UCSD-AML1 (cell line): ENCODE results near the gene RPS6KA5.
"Not testable (repeated sequence)": the region's sequence is repeated elsewhere in the genome, so short reads cannot be mapped to it uniquely, and the experiment has no call there.

ENCODE experiments used
- DNase-seq: peaks from one replicate; lab custom pipeline; 2025; ENCODE audit not compliant: unreplicated experiment; lab: John Stamatoyannopoulos, UW

The RPS6KA5 gene

GRCh38 chr14:91029456-91030217, 30.8 kb downstream of the RPS6KA5 start:
- no peak for DNase-seq

- DNase-seq, result no peak
These were observed 32.9 kb downstream of the RPS6KA5 start for GRCh38 chr14:91027561-91027960.

DNA sequence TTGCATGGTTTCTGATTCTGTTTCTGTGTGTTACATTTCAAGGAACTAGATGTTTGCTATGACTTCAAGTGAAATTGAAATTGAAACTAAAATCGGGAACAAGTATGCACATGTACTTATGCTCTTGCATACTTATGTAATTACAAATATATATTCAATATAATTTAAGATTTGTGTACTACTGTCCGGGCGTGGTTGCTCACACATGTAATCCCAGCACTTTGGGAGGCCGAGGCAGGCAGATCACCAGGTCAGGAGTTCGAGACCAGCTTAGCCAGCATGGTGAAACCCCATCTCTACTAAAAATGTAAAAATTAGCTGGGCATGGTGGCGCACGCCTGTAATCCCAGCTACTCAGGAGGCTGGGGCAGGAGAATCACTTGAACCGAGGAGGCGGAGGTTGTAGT, 37.8 kb downstream of the RPS6KA5 start:
- DNase-seq, result not testable (repeated sequence)

GRCh38 chr14:91021991-91022621, 38.3 kb downstream of the RPS6KA5 start:
- no peak for DNase-seq

- DNase-seq, result no peak
These were observed 39.3 kb downstream of the RPS6KA5 start for GRCh38 chr14:91021115-91021514.

DNA sequence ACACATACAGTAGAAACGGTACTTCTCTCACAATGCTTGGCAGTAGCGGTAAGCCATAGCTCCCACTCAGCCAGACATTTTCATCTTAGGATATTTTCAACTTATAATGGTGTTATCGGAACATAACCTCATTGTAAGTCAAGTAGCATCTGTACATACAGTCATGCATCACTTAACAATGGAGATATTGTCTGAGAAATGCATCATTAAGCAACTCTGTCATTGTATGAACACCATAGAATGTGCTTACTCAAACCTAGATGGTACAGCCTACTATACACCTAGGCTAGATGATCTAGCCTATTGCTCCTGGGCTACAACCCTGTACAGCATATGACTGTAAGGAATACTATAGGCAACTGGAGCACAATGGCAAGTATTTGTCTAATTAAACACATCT, 40.8 kb downstream of the RPS6KA5 start:
- no peak for DNase-seq

GRCh38 chr14:91018481-91018880, 42.0 kb downstream of the RPS6KA5 start:
- no peak for DNase-seq

DNA sequence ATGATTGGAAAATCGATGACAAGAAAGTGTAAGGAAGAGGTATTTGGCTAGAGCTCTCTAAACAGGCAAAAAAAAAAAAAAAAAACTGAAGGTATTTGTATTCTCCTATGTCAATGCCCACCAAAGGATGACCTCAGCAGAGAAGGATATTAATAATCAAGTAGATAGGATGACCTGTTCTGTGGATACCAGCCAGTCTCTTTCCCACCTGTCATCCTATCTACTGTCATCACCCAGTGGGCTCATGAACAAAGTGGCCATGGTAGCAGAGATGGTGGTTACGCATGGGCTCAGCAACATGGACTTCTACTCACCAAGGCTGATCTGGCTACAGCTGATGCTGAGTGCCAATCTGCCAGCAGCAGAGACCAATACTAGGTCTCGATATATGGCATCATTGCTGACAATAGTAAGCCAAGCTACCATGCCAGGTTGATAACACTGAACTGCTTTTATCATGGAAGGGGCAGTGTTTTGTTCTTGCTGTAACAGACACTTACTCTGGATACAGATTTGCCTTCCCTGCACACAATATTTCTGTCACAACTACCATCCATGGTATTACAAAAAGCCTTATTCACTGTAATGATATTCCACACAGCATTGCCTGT, 43.5 kb downstream of the RPS6KA5 start:
- no peak for DNase-seq

- DNase-seq, result no peak
These were observed 45.0 kb downstream of the RPS6KA5 start for GRCh38 chr14:91015435-91015834.

DNA sequence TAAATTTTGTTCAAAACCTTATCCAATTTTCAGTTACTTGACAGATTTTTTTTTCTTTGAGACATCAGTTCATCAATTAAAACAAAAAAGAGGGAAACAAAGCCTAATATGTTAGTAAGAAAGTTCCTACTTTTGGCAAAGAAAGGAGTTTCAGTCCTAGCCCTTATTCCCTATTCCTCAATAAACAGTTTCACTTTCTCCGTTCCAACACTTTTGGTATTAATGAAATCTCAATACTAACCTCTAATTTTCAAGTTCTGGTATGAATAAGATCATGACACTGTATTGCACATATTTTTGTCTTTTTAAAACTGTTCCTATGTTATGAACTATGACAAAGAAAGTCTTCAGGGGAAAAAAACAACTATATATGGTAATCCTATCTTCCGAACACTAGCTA, 48.4 kb downstream of the RPS6KA5 start:
- DNase-seq, result no peak

DNA sequence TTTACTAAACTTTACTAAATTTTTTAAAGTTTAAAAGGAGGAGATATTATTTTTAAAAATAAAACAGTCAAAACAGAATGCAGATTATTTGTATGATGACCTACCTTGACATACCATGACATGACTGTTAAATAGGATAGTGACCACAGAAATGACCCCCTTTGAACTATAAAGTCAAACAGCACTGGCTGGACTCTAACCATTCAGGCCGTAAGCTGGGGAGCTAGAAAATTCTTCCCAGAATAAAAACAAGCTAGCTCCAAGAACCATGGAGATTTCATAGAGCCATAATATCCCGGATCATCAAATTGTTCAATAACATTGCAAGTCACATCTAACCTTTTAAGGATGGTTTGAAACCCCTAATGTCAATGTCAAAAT, 50.3 kb downstream of the RPS6KA5 start:
- no peak for DNase-seq

- DNase-seq, result no peak
These were observed 50.8 kb downstream of the RPS6KA5 start for GRCh38 chr14:91009501-91010152.

- DNase-seq, result no peak
These were observed 51.6 kb downstream of the RPS6KA5 start for GRCh38 chr14:91008759-91009409.

- DNase-seq, result no peak
These were observed 54.7 kb downstream of the RPS6KA5 start for GRCh38 chr14:91005716-91006115.

- no peak for DNase-seq
These were observed 55.5 kb downstream of the RPS6KA5 start for GRCh38 chr14:91004987-91005386.

DNA sequence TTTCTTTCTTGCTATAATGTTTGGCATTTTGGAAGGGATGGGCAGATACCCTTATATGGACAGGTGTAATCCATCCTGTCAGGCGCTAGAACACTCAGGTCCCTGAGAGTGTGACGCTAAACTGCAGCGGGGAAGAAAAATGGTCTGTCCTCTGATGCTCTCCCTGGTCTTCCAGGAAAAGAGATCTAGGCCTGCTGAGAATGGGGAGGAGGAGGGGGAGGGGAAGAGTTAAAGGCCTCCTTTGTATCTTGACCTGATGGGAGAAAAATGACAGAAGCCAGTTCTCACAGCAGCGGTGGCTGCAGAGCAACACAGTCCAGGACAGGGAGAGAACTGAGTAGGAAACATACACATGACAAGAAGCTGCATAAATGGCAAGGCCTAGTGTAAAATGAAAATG, 61.1 kb downstream of the RPS6KA5 start:
- DNase-seq, result no peak

GRCh38 chr14:90996967-90997366, 63.5 kb downstream of the RPS6KA5 start:
- DNase-seq, result no peak

DNA sequence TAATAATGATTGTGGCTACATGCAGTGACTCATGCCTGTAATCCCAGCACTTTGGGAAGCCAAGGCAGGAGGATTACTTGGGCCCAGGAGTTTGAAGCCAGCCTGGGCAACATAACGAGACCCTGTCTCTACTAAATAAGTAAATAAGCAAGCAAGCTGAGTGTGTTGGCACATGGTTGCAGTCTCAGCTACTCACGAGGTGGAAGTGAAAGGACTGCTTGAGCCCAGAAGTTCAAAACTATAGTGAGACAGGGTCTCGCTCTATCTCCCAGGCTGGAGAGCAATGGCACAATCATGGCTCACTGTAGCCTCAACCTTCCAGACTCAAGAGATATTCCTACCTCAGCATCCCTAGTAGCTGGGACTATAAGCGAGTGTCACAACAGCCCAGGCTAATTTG, 64.7 kb downstream of the RPS6KA5 start:
- no peak for DNase-seq

DNA sequence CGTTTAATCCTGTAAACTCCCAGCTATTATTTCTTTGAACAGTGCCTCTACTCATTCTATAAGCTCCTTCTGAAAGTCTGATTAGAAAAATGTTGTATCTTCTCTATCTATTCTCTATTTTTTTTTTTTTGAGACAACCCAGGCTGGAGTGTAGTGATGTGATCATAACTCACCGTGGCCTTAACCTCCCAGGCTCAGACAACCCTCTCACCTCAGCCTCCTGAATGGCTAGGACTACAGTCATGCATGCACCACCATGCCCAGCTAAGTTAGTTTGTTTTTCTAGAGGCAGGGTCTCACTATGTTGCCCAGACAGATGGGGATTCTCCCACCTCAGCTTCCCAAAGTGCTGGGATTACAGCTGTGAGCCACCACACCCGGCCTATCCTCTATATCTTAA, 66.6 kb downstream of the RPS6KA5 start:
- no peak for DNase-seq

GRCh38 chr14:90991690-90992443, 68.6 kb downstream of the RPS6KA5 start:
- no peak for DNase-seq

GRCh38 chr14:90990141-90990540, 70.3 kb downstream of the RPS6KA5 start:
- no peak for DNase-seq
